GM13977 (cell line): Measurements from ENCODE around the gene TLR2.

Experiments used
- DNase-seq: peaks from one replicate; pipeline ENCODE4 v3.0.0; 2012; ENCODE audit warnings: low spot score
- CTCF ChIP-seq: IDR thresholded peaks from 2 replicates; pipeline ENCODE4 v1.5.1; 2012; ENCODE audit warnings: mild to moderate bottlenecking, control low read depth; ENCODE audit not compliant: insufficient read depth; ENCODE audit errors: extremely low read depth, missing control alignments
- in situ Hi-C: fragments of 300-500 bp; cut with MboI; formaldehyde crosslinking; loops from one replicate; pipeline ENCODE4 v1.12.0; 2022; ENCODE audit warnings: low sequenced_read_pairs, low pct_unique_long_range_greater_than_20kb, mixed read lengths, inconsistent platforms; ENCODE audit not compliant: unreplicated experiment

Gene TLR2

GRCh38 chr4:153639833-153640802 lies 44.0 kb upstream of the TLR2 start:
- DNase-seq = no peak
- no peak for TF ChIP-seq CTCF
- in situ Hi-C loops = loop anchor here (10.0 to 25.0 kb wide), 3 partner anchors 115 to 503 kb away; partner anchors contain the start of gene MND1

- TF ChIP-seq CTCF = no peak
- DNase-seq = no peak
- in situ Hi-C loops = loop anchor here (25.0 kb wide), 1 partner anchor 504 kb away; no protein-coding TSS in a partner anchor
Observed at GRCh38 chr4:153641532-153641931, 42.5 kb upstream of the TLR2 start.

DNA sequence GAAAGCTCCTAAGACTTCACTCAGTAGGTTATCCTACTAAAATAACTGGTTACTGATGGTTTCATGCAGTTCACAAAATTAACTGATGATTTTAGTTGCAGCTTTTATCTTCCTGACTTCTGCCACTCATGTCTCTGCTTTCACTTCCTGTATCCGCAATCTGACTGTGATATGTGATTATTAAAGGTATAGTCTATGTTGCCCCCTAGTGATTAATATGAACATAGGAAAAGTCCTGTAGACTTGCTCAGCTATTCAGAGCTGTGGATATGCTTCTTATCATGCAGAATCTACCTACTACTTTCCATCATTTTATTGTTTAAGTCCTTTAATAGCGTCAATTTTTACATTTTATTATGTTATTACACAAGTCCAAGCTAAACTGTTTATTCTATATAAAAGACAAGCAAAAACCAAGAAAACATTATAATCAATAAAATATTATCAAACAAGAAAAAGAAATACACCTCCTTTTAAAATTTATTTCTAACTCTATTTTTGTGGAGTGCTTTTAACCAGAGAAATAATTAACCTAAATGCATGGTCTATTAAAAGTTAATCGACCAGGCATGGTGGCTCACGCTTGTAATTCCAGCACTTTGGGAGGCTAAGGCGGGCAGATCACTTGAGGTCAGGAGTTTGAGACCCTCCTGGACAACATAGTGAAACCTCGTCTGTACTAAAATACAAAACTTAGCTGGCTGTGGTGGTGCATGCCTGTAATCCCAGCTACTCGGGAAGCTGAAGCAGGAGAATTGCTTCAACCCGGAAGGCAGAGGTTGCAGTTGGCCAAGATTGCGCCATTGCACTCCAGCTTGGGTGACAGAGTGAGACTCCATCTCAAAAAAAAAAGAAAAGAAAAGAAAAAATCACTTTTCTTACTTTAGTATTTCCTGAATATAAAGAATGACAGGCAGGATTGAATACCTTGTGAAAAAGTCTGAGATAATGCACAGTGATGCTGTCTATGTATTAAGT lies 40.4 kb upstream of the TLR2 start:
- TF ChIP-seq CTCF = peak; percentile 49
- in situ Hi-C loops = loop anchor here (25.0 kb wide), 1 partner anchor 506 kb away; no protein-coding TSS in a partner anchor
- DNase-seq = peak; percentile 76

- DNase-seq = no peak
- peak; percentile 43 for TF ChIP-seq CTCF
- in situ Hi-C loops = loop anchor here (25.0 kb wide), 1 partner anchor 508 kb away; no protein-coding TSS in a partner anchor
Observed at GRCh38 chr4:153645183-153645582, 38.9 kb upstream of the TLR2 start.

DNA sequence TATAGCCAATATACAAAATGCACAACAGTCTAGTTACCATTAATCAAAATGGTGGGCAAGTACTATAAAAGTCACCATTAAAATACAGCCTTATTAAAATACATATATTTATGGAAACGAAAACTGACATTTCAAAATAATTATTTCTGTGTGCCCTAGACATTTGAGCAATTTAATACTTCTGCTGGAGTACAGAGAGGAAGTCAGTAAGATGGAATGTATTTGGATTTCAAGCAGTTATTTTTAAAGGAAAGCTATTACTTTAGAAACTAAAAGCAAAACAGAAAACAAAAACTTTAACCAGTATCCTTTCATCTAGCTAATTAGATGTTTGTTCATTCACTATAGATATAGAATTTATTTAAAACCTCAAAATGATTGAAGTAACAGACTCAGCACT lies 37.8 kb upstream of the TLR2 start:
- no peak for DNase-seq
- in situ Hi-C loops = loop anchor here (25.0 kb wide), 1 partner anchor 509 kb away; no protein-coding TSS in a partner anchor
- no peak for TF ChIP-seq CTCF

DNA sequence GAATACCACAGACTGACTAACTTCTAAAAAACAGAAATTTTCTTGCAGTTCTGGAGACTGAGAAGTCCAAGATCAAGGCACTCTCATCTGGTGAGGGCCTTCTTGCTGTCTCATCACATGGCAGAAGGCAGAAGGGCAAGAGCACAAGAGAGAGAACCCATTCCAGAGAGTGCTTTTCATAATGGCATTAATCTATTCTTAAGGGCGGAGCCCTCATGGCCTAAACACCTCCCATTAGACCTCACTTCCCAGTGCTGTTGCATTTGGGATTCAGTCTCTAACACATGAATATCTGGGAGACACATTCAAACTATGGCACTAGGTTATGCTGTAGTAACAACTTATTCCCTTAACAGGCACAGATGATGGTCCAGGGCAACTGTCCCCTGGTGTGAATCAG lies 37.1 kb upstream of the TLR2 start:
- in situ Hi-C loops = loop anchor here (25.0 kb wide), 1 partner anchor 510 kb away; no protein-coding TSS in a partner anchor
- no peak for TF ChIP-seq CTCF

More for the DNA sequence above, 37.1 kb upstream of the TLR2 start:
- no peak for DNase-seq
